GM23338 (cell line): ENCODE results near the gene CSF1R. TPM values are rescaled to one million over a fixed set of nuclear protein-coding genes. Genes with fewer than 3 reads are reported as not detected.

Experiments
- ATAC-seq: fragments of 200-7000 bp; cut with Tn5 transposase; 3 replicates; pipeline ENCODE4 v1.9.1; 2020
- DNase-seq: peaks from one replicate; pipeline ENCODE4 v3.0.0-alpha.2; 2015; ENCODE audit warnings: low spot score
- H2AFZ ChIP-seq: fragments of 200-600 bp; sonication (generic); 2 replicates; pipeline ENCODE4 v1.8.0; 2016; ENCODE audit warnings: antibody characterized with exemption, mild to moderate bottlenecking, moderate library complexity
- H3F3A ChIP-seq: fragments of 200-600 bp; sonication (generic); replicated peaks from 2 replicates; pipeline ENCODE4 v1.8.0; 2017; ENCODE audit warnings: antibody characterized with exemption, mixed run types, low read depth
- H3K27ac ChIP-seq: fragments of 200-600 bp; sonication (generic); 2 replicates; pipeline ENCODE4 v1.6.1; 2016; ENCODE audit warnings: low read depth
- H3K27me3 ChIP-seq: fragments of 200-600 bp; sonication (generic); 2 replicates; pipeline ENCODE4 v1.8.0; 2016; ENCODE audit warnings: mild to moderate bottlenecking, mixed run types, moderate library complexity; ENCODE audit not compliant: insufficient read depth
- H3K36me3 ChIP-seq: fragments of 200-600 bp; sonication (generic); 2 replicates; pipeline ENCODE4 v1.8.0; 2016; ENCODE audit warnings: mild to moderate bottlenecking; ENCODE audit not compliant: insufficient read depth
- H3K4me1 ChIP-seq: fragments of 200-600 bp; sonication (generic); 2 replicates; pipeline ENCODE4 v1.8.0; 2016; ENCODE audit warnings: mild to moderate bottlenecking, moderate library complexity; ENCODE audit not compliant: insufficient read depth
- H3K4me2 ChIP-seq: fragments of 200-600 bp; sonication (generic); 2 replicates; pipeline ENCODE4 v1.7.1; 2017; ENCODE audit warnings: mixed run types
- H3K4me3 ChIP-seq: fragments of 200-600 bp; sonication (generic); 2 replicates; pipeline ENCODE4 v1.6.1; 2016; ENCODE audit warnings: mixed run types
- H3K79me2 ChIP-seq: fragments of 200-600 bp; sonication (generic); replicated peaks from 2 replicates; pipeline ENCODE4 v1.8.0; 2017; ENCODE audit warnings: mild to moderate bottlenecking; ENCODE audit not compliant: insufficient read depth
- H3K9me2 ChIP-seq: fragments of 200-600 bp; sonication (generic); 2 replicates; pipeline ENCODE4 v1.8.0; 2017; ENCODE audit not compliant: insufficient read depth
- H4K20me1 ChIP-seq: fragments of 200-600 bp; sonication (generic); replicated peaks from 2 replicates; pipeline ENCODE4 v1.8.0; 2017; ENCODE audit warnings: mild to moderate bottlenecking; ENCODE audit not compliant: insufficient read depth
- H3K27ac Mint-ChIP-seq: 2 replicates; pipeline ENCODE4 v1.8.0; 2020; ENCODE audit warnings: inconsistent platforms, mild to moderate bottlenecking, moderate library complexity, mixed read lengths
- H3K27me3 Mint-ChIP-seq: 3 replicates; pipeline ENCODE4 v1.8.0; 2022; ENCODE audit warnings: low read depth, mild to moderate bottlenecking, moderate library complexity, mixed read lengths, inconsistent platforms; ENCODE audit not compliant: insufficient read depth, poor library complexity
- H3K36me3 Mint-ChIP-seq: 3 replicates; pipeline ENCODE4 v1.8.0; 2021; ENCODE audit warnings: low read depth, mild to moderate bottlenecking, inconsistent platforms, moderate library complexity, mixed read lengths
- H3K4me1 Mint-ChIP-seq: 3 replicates; pipeline ENCODE4 v1.8.0; 2020; ENCODE audit warnings: mild to moderate bottlenecking, inconsistent platforms, mixed read lengths
- H3K4me3 Mint-ChIP-seq: 3 replicates; pipeline ENCODE4 v1.8.0; 2021; ENCODE audit warnings: moderate library complexity, mild to moderate bottlenecking, inconsistent platforms, mixed read lengths
- H3K9me3 Mint-ChIP-seq: 3 replicates; pipeline ENCODE4 v1.8.0; 2020; ENCODE audit warnings: moderate library complexity, mild to moderate bottlenecking, inconsistent platforms, mixed read lengths
- CREB1 ChIP-seq: fragments of 250-450 bp; sonication (Bioruptor Pico); IDR thresholded peaks from 2 replicates; pipeline ENCODE4 v1.5.0; 2020; ENCODE audit warnings: low read depth, mild to moderate bottlenecking, moderate library complexity
- ETS1 ChIP-seq: IDR thresholded peaks from 2 replicates; pipeline ENCODE4 v1.6.1; 2016; ENCODE audit warnings: antibody characterized with exemption
- EZH2 ChIP-seq: fragments of 200-600 bp; sonication (generic); IDR thresholded peaks from one replicate; pipeline ENCODE4 v1.8.0; 2017; ENCODE audit warnings: antibody characterized with exemption, mild to moderate bottlenecking, low read depth; ENCODE audit not compliant: unreplicated experiment
- POLR2AphosphoS5 ChIP-seq: IDR thresholded peaks from 2 replicates; pipeline ENCODE4 v1.6.1; 2016; ENCODE audit warnings: antibody characterized with exemption, low read depth
- STAT1 ChIP-seq: IDR thresholded peaks from one replicate; pipeline ENCODE4 v1.6.1; 2016; ENCODE audit warnings: antibody characterized with exemption; ENCODE audit not compliant: unreplicated experiment
- ZNF331 ChIP-seq: fragments of 250-450 bp; sonication (Bioruptor Pico); IDR thresholded peaks from 2 replicates; pipeline ENCODE4 v1.5.0; 2020; ENCODE audit warnings: low read depth, mild to moderate bottlenecking, moderate library complexity
- polyA plus RNA-seq: library from polyadenylated mRNA; unstranded; fragments of >200 nt; fragmentation: Nextera tagmentation; extraction: Ambion mirVana; gene quantifications from 2 replicates; pipeline ENCODE4 v1.2.1, GENCODE V29; 2016
- total RNA-seq: library from RNA; depleted of rRNA; stranded (reverse); fragments of >200 nt; shearing (Covaris generic); gene quantifications from 2 replicates; pipeline ENCODE4 v1.2.3, GENCODE V29; 2014
- TF ChIP-seq, protein P1 (sequence below), 2 experiments: fragments of 200-600 bp in 1 of 2; sonication (generic) in 1 of 2; conservative IDR thresholded peaks; 2 replicates each; pipeline versions ENCODE4 v1.5.1 to v1.6.1; 2016 to 2017; ENCODE audit warnings: antibody characterized with exemption in 2 of 2, low read depth in 2 of 2, mild to moderate bottlenecking in 2 of 2, moderate library complexity in 1 of 2
- TF ChIP-seq, protein P2 (sequence below): IDR thresholded peaks from one replicate; pipeline ENCODE4 v1.6.1; 2018; ENCODE audit warnings: antibody characterized with exemption; ENCODE audit not compliant: unreplicated experiment
- TF ChIP-seq, protein P3 (sequence below): fragments of 250-450 bp; sonication (Bioruptor Pico); IDR thresholded peaks from 2 replicates; pipeline ENCODE4 v1.5.0; 2020; ENCODE audit warnings: mild to moderate bottlenecking, moderate library complexity

The CSF1R gene
- total and polyA plus RNA-seq, 2 experiments from 2014 or later = 0.21 TPM; not detected in 1

DNA sequence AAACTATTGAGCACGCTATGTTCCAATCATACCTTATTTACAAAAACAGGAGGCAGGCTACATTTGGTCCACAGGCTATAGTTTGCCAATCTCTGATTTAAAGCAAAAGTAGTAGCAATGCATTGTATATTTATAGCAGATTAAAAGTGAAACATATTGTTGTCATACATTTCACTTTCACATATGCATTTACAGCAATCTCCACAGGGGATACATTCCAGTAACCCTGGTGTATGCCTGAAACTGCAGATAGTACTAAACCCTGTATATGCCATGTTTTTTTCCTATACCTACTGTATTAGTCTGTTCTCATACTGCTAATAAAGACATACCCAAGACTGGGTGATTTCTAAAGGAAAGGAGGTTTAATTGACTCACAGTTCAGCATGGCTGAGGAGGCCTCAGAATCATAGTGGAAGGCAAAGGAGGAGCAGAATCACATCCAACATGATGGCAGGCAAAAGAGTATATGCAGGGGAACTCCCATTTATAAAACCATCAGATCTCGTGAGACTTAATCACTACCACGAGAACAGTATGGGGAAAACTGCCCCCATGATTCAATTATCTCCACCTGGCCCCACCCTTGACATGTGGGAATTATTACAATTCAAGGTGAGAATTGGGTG, 5.9 kb upstream of the CSF1R start:
- ATAC-seq (no peak), DNase-seq (no peak)
- no peaks in the 10 kb centered on the region for H3K9me2 ChIP-seq
- TF ChIP-seq STAT1 (no peak), ZNF331 (CRISPR knock-in tag) (no peak), EZH2 (no peak), POLR2AphosphoS5 (no peak), ETS1 (no peak), CREB1 (CRISPR knock-in tag) (no peak)
- TF ChIP-seq, protein P1, sequence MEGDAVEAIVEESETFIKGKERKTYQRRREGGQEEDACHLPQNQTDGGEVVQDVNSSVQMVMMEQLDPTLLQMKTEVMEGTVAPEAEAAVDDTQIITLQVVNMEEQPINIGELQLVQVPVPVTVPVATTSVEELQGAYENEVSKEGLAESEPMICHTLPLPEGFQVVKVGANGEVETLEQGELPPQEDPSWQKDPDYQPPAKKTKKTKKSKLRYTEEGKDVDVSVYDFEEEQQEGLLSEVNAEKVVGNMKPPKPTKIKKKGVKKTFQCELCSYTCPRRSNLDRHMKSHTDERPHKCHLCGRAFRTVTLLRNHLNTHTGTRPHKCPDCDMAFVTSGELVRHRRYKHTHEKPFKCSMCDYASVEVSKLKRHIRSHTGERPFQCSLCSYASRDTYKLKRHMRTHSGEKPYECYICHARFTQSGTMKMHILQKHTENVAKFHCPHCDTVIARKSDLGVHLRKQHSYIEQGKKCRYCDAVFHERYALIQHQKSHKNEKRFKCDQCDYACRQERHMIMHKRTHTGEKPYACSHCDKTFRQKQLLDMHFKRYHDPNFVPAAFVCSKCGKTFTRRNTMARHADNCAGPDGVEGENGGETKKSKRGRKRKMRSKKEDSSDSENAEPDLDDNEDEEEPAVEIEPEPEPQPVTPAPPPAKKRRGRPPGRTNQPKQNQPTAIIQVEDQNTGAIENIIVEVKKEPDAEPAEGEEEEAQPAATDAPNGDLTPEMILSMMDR (conservative IDR thresholded peaks at IDR 0.05; ENCODE audit: low read depth in 2 of 2) = no peak
- TF ChIP-seq, protein P2, sequence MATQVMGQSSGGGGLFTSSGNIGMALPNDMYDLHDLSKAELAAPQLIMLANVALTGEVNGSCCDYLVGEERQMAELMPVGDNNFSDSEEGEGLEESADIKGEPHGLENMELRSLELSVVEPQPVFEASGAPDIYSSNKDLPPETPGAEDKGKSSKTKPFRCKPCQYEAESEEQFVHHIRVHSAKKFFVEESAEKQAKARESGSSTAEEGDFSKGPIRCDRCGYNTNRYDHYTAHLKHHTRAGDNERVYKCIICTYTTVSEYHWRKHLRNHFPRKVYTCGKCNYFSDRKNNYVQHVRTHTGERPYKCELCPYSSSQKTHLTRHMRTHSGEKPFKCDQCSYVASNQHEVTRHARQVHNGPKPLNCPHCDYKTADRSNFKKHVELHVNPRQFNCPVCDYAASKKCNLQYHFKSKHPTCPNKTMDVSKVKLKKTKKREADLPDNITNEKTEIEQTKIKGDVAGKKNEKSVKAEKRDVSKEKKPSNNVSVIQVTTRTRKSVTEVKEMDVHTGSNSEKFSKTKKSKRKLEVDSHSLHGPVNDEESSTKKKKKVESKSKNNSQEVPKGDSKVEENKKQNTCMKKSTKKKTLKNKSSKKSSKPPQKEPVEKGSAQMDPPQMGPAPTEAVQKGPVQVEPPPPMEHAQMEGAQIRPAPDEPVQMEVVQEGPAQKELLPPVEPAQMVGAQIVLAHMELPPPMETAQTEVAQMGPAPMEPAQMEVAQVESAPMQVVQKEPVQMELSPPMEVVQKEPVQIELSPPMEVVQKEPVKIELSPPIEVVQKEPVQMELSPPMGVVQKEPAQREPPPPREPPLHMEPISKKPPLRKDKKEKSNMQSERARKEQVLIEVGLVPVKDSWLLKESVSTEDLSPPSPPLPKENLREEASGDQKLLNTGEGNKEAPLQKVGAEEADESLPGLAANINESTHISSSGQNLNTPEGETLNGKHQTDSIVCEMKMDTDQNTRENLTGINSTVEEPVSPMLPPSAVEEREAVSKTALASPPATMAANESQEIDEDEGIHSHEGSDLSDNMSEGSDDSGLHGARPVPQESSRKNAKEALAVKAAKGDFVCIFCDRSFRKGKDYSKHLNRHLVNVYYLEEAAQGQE = no peak
- TF ChIP-seq, protein P3, sequence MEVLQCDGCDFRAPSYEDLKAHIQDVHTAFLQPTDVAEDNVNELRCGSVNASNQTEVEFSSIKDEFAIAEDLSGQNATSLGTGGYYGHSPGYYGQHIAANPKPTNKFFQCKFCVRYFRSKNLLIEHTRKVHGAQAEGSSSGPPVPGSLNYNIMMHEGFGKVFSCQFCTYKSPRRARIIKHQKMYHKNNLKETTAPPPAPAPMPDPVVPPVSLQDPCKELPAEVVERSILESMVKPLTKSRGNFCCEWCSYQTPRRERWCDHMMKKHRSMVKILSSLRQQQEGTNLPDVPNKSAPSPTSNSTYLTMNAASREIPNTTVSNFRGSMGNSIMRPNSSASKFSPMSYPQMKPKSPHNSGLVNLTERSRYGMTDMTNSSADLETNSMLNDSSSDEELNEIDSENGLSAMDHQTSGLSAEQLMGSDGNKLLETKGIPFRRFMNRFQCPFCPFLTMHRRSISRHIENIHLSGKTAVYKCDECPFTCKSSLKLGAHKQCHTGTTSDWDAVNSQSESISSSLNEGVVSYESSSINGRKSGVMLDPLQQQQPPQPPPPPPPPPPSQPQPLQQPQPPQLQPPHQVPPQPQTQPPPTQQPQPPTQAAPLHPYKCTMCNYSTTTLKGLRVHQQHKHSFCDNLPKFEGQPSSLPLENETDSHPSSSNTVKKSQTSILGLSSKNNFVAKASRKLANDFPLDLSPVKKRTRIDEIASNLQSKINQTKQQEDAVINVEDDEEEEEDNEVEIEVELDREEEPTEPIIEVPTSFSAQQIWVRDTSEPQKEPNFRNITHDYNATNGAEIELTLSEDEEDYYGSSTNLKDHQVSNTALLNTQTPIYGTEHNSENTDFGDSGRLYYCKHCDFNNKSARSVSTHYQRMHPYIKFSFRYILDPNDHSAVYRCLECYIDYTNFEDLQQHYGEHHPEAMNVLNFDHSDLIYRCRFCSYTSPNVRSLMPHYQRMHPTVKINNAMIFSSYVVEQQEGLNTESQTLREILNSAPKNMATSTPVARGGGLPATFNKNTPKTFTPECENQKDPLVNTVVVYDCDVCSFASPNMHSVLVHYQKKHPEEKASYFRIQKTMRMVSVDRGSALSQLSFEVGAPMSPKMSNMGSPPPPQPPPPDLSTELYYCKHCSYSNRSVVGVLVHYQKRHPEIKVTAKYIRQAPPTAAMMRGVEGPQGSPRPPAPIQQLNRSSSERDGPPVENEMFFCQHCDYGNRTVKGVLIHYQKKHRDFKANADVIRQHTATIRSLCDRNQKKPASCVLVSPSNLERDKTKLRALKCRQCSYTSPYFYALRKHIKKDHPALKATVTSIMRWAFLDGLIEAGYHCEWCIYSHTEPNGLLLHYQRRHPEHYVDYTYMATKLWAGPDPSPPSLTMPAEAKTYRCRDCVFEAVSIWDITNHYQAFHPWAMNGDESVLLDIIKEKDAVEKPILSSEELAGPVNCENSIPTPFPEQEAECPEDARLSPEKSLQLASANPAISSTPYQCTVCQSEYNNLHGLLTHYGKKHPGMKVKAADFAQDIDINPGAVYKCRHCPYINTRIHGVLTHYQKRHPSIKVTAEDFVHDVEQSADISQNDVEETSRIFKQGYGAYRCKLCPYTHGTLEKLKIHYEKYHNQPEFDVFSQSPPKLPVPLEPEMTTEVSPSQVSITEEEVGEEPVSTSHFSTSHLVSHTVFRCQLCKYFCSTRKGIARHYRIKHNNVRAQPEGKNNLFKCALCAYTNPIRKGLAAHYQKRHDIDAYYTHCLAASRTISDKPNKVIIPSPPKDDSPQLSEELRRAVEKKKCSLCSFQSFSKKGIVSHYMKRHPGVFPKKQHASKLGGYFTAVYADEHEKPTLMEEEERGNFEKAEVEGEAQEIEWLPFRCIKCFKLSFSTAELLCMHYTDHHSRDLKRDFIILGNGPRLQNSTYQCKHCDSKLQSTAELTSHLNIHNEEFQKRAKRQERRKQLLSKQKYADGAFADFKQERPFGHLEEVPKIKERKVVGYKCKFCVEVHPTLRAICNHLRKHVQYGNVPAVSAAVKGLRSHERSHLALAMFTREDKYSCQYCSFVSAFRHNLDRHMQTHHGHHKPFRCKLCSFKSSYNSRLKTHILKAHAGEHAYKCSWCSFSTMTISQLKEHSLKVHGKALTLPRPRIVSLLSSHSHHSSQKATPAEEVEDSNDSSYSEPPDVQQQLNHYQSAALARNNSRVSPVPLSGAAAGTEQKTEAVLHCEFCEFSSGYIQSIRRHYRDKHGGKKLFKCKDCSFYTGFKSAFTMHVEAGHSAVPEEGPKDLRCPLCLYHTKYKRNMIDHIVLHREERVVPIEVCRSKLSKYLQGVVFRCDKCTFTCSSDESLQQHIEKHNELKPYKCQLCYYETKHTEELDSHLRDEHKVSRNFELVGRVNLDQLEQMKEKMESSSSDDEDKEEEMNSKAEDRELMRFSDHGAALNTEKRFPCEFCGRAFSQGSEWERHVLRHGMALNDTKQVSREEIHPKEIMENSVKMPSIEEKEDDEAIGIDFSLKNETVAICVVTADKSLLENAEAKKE (CRISPR knock-in tag) = no peak
- Mint-ChIP-seq H3K27me3 (peaks cover 6% of the 10 kb centered on the region), H3K4me3 (no peak overlapping the region), H3K27ac (no peak overlapping the region), H3K36me3 (no peaks in the 10 kb centered on the region), H3K9me3 (no peaks in the 10 kb centered on the region), H3K4me1 (no peaks in the 10 kb centered on the region; the same call in 1 of the 3 replicates)
- no peaks in the 10 kb centered on the region for H3K36me3 ChIP-seq
- H2AFZ ChIP-seq = no peak overlapping the region
- H3K4me2 ChIP-seq = no peak overlapping the region
- no peaks in the 10 kb centered on the region for H3K79me2 ChIP-seq
- H3K4me1 ChIP-seq = no peaks in the 10 kb centered on the region
- no peaks in the 10 kb centered on the region for H3K27me3 ChIP-seq
- no peak overlapping the region for H3K27ac ChIP-seq
- no peaks in the 10 kb centered on the region for H3F3A ChIP-seq
- H4K20me1 ChIP-seq = no peaks in the 10 kb centered on the region
- no peak overlapping the region for H3K4me3 ChIP-seq
